GM18519 (cell line): ENCODE measurements around the gene DYNC2I2.
A peak's percentile ranks its signal among the peaks of the same experiment; 100 is the strongest.
"Not testable (repeated sequence)": the region's sequence is repeated elsewhere in the genome, so short reads cannot be mapped to it uniquely, and the experiment has no call there.

ENCODE experiments used
- ATAC-seq: cut with Tn5 transposase; IDR thresholded peaks from one replicate; pipeline ENCODE4 v1.9.1; 2021; ENCODE audit warnings: mild to moderate bottlenecking, moderate library complexity; ENCODE audit not compliant: unreplicated experiment, low FRiP score

The DYNC2I2 gene

DNA sequence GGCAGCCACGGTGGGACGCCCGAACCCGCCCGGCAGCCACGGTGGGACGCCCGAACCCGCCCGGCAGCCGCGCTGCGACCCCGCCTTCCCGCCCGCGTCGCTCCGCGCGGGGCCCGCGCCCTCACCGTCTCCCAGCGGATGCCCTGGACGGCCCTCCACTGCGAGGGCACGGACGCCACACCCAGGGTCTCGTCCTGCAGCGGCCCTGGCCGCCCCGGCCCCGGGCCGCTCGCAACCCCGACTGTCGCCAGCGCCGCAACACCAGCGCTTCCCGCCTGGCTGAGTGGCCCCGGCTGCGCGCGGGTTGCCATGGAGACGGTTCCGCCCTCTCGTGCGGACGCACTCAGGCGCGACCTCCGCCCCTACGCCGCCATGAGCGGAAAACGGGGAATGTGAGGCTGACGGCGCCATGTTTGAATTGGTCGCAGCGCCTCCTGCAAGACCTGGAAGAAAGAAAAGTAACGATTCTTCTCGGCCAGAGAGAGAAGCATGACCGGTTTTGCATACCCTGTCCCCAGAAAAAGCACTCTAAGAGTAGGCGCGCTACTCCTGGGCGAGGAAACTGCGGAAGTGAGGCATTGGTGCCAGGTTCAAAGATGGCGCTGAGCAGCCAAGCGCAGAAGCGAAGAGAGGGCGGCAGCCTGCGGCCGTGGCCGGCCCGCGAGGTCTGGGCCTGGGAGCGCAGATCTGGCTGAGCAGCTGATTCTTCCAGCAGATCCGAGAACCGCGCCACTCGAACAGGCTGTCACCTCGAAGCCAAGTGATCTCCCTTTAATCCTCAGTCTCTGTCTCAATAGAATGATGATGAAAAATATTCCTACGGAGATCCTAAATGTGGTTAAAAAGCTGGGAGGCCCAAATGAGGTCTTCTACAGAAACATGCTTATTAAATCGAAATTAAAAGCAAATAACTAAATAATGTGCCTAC, at the start of gene DYNC2I2:
Gene DYNC2I2, minus strand, starts transcription at position 432 of the 928 bp plus-strand sequence. Its CDS starts 121 bp downstream, at position 311.
- ATAC-seq, result peak; percentile 49

DNA sequence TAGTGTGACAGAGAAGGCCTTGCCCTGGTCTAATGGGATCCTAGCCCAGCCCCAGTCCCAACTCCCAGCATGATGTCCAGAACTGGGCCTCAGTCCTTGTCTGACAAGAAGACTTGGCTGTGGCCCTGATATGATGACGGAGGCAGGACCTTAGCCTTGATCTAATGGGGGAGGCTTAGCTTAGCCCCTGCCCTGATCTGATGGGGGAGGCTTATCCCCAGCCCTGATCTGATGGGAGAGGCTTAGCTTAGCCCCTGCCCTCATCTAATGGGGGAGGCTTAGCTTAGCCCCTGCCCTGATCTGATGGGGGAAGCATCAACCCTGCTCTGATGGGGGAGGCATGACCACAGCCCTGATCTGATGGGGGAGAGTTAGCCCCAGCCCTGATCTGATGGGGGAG, 49.4 kb upstream of the DYNC2I2 start:
- no peak for ATAC-seq

DNA sequence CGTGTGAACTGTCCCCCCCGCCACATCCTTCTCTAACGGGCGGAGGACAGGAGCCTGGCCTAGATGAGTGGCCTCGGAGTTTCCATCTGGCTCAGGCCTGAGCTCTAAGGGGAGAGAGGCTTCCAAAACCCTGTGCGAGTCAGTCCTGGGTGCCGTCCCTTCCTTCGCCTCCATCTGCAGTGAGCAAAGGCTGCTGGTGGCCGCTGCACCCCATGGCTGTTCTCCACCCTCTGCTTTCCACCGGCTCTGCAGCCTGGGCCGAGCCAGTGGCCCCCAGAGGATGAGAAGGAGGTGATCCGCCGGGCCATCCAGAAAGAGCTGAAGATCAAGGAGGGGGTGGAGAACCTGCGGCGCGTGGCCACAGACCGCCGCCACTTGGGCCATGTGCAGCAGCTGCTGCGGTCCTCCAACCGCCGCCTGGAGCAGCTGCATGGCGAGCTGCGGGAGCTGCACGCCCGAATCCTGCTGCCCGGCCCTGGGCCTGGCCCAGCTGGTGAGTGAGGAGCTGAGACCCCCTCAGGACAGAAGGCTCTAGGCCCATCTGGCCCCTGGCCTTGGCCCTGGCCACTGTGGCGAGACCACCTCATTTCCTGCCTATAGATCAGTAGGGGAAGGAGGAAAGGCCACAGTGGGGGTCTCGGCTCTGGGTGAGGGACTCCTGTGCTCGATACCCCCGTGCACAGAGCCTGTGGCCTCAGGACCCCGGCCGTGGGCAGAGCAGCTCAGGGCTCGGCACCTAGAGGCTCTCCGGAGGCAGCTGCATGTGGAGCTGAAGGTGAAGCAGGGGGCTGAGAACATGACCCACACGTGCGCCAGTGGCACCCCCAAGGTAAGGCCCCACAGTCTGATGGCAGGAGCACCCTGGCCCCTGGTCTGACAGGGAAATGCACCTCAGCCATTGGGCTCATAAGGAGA, 48.7 kb upstream of the DYNC2I2 start:
- no peak for ATAC-seq

DNA sequence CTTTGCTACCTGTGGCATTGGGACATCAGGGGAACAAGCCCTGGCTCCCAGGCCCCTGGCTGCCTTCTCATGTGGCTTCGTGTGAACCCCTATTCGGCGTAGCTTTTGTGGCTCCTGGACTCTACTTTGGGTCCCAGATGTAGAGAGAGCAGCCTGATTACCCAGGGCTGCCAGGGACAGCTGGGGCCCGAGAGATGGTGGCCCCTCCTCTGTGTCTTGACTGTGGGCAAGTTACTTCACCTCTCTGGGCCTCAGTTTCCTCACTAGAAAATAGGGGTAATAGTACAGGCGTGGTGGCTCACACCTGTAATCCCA, 47.7 kb upstream of the DYNC2I2 start:
- no peak for ATAC-seq

DNA sequence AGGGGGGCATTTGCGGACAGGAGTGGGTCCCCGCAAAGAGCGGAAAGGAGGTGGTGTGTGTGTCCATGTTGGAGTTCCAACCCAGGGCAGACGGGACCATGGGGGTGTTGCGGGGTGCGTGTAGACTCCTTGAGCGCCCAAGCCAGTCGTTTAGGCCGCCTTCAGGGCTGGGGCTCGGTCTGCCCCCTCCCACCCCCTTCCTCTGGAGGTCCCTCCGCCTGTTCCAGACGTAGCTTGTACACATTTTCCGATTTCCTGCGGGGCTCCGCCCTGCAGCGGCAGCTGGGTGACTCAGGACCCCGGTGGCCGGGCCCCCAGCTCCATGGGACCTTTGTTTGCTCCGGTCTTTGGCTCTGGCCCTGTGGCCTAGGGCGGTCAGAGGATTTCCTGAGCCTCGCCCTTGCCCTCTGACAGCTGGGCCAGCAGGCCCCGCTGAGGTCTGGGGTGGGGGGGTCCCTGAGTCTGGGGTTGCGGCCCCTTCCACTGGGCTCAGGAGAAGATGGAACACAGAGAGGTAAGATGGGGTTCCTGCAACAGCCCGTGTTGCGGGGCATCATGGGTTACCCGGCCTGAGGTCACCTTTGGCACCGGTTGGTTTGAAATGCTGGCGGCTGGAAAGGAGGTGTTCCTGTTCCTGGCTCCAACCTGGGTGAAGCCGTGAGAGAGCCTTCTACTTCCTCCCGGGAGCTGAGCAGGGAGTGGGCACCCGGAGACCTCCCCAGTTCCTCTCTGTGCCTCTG, 47.1 kb upstream of the DYNC2I2 start:
- ATAC-seq, result no peak

DNA sequence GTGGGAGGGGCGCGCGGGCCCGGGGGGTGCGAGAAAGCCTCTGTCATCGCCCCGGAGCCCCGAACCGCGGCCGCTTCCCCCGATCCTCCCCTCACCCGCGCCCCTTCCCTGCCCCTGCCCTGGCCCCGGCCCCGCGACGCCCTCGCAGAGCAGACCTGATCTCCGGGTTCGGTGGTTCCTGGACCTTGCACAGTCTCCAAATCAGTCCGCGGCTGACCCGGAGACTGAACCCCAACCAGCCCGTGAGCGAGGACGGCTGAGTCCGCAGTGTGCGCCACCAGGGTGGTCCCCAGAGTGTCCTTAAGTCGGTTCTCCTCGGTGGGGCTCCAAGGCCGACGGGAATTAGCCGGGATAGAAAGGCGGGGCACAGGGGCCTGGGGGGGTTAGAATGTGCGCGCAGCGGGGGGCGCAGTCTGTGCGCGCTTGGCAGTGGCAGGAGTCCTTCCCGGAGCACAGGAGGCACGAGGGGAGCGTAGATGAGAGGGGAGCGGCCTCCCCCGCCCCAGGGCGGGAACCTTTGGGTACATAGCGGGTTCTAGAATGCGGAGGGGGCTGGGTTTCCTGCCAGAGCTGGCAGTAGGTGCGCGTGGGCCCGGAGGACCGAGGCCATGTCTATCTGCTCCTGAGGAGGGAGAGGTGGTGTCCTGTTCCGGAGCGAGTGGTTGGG, 46.4 kb upstream of the DYNC2I2 start:
- peak; percentile 6 for ATAC-seq

DNA sequence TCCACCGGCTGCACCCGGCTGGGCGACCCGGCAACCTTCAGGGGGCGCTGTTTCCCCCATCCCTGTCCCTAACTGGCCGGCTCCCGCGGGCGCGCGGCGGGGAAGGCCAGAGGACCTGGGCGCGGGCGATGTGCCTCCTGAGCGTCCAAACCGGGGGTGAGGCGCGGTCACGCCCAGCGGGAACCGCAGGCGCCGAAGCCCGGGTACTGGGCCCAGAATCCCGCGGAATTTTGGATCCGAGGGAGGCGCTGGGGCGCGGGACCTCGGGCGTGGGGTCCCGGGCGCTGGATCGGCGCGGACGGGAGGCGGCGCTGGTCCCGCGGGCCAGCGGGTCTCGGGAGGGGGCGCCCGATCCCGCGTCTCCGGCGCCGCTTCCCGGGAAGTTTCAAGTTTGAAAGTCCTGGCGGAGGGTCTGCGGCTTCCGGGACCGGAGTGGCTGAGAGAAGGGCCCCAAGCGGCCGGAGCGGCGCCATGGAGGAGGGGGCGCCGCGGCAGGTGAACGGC, 45.9 kb upstream of the DYNC2I2 start, which contains the start of gene PKN3:
Gene PKN3, plus strand, starts transcription at position 59 of the 504 bp plus-strand sequence. Its CDS starts 413 bp downstream, at position 472.
- ATAC-seq, result peak; percentile 43

DNA sequence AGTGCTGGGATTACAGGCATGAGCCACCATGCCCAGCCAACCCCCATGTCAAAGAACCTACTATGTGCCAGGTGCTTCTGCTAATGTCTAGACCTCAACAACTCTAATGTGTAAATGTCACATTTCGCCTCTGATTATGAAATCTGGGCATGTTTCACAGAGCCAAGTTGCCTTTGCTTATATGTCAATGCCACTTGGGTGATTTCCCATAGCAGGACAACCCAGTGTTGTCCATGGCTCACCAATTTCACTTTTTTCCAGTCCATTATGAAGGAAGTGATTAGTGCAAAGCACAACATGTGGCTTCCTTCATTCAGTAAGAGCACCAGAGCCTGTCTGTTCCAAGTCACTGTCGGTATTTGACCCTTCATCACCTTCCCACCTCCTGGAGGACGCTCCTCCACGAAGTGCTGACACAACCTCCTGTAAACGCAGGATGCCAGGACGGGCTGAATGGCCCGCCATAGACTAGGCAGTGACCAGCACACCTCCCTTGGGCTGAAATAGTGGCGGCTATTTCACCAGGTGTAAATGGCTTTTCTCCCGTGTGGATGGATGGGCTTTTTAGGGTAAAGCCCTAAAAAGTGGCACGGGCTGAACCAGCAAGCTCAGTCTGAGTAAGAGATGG, 44.7 kb upstream of the DYNC2I2 start:
- ATAC-seq, result no peak

DNA sequence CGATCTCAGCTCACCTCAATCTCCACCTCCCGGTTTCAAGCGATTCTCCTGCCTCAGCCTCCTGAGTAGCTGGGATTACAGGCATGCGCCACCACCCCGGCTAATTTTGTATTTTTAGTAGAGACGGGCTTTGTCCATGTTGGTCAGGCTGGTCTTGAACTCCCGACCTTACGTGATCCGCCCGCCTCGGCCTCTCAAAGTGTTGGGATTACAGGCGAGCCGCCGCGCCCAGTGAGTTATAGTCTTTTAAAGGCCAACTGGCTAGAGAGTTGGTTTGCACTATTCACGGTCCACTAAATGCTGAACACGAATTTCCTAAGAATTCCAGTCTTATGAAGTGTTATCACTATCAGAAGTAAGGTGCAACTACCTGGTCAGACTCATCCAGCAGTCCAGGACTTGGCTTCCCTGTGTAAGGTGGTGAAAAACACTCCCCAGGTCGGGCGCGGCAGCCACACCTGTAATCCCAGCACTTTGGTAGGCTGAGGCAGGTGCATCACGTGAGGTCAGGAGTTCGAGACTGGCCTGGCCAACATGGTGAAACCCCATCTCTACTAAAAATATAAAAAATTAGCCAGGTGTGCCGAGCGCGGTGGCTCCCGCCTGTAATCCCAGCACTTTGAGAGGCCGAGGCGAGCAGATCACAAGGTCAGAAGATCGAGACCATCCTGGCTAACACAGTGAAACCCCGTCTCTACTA, 42.6 kb upstream of the DYNC2I2 start:
- ATAC-seq, result not testable (repeated sequence)

DNA sequence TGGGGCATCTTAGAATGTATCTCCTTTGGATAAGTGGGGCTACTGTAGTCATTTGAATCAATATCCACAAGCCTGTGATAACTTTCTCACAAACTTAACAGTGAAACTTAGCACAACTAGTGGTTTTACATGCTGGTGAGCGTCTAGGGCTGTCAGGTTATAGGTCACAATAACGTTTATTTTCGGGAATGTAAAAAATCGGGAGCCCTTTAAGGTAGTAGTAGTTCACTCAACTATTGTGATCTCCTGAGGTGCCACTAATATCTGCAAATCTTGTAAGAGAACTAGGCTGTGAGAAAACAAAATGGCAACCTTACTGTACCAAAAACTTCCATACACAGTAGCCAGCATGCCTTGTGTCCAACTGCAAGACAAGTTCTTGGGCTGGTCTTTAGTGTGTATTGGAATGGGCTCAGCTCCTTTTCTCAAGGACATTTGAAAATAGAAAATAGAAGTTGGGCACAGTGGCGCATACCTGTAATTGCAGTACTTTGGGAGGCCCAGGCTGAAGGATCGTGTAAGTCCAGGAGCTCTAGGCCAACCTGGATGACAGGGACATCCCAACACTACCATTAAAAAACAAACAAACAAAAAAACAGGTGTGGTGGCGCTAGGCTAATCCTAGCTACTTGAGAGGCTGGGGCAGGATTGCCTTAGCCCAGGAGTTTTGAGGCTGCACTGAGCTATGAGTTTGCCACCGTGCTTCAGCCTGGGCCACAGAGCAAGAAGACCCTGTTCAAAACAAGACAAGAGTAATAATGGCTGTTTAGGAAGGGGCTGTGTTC, 40.5 kb upstream of the DYNC2I2 start:
- no peak for ATAC-seq

DNA sequence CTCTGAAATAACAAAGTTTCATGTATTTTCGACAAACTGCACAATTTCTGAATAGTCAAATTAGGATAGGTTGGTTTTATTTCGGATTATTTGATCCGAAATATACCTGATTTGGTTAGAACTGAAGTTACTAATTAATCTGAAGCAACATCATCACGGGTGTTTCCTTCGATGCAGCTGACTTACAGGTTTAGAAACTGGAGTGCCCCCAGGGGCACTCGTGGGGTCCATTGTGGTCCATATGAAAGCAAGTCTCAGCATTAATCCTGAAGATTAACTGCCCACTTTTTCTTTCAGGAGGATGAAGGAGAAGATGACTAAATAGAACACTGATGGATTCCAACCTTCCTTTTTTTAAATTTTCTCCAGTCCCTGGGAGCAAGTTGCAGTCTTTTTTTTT, 37.7 kb upstream of the DYNC2I2 start:
- no peak for ATAC-seq

DNA sequence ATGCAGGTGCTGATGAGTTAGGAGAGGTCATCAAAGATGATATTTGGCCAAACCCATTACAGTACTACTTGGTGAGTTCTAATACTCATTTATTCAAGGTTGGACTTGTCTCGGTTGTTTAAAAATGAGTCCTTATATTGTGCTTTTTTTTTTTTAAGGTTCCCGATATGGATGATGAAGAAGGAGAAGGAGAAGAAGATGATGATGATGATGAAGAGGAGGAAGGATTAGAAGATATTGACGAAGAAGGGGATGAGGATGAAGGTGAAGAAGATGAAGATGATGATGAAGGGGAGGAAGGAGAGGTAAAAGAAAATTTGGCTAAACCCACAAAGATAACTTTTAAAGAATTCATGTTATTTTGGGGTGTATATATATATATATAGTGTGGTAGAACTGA, 37.1 kb upstream of the DYNC2I2 start:
- not testable (repeated sequence) for ATAC-seq

DNA sequence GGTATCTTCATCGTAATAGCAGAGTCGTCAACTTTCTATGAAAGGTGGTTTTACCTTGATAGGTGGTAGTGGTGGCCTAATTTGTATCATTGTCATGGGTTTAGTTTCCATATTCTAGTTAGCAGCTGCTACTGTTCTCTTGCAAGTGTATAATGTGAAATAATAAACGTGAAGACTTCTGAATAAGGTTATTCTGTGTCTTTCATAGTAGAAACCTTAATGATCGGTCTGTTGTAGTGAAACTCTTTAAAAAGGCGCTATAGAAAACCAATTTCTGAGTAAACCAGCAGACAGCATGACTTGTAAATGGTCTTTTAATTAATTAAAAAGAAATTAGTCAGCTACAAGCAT, 34.0 kb upstream of the DYNC2I2 start:
- no peak for ATAC-seq

DNA sequence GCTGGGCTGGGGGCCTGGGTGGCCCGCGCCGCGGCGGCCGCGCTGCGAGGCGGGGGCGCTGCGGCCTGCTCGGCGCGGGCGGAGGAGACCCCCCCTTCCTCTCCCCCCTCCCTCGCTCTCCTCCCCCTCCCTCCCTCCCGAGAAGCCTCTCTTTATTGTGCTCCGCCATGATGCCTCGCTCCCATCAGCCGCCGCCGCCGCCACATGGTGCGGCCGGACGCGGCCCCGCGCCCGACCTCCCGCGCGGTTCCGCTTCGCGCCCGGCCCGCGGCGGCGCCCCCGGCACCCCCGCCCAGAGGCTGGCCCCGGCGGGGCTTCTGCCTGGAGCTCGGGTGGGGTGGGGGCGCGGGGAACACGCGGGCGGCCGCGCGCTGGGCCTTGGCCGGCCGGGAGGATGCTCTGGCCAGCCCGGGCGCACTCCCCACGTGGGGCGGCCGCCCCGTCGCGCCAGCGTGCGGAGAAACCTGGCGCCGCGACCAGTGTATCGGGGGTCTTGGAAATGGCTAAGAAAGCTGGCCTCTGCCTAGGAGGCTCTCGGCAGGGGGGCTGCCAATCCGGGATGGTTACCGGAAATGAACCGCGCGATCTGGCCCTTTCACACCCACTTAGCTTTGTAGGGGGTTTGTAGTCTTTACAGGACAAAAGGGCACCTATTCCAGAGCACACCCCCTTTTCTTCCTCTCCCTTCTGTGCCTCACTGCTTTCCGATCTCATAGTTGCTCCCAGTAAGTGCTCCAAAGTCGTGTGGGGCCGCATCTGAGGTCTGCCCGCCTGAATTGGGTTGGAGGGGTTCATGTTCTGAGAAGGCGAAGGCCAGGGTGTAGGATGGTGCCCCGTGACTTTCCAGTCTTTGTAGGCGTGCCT, 33.4 kb upstream of the DYNC2I2 start:
- ATAC-seq, result no peak

DNA sequence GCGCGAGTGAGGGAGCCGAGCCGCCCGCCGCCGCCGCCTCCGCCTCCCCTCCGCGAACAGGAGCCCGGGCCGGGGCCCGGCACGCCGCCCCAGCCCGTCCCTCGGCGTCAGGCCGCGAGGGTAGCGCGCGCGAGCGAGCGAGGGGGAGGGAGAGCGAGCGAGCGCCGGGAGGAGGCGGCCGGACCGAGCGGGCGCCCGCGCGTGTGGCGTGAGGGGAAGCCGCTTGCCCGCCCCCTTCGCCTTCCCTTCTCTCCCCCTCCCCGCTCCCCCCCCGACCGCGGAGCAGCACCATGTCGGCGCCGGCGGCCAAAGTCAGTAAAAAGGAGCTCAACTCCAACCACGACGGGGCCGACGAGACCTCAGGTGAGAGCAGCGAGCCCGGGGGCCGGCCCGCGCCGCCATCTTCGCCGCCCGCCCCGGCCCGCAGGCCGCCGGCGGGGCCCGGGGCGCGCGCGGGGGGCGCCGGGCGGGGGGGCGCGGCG, 32.7 kb upstream of the DYNC2I2 start:
- no peak for ATAC-seq

DNA sequence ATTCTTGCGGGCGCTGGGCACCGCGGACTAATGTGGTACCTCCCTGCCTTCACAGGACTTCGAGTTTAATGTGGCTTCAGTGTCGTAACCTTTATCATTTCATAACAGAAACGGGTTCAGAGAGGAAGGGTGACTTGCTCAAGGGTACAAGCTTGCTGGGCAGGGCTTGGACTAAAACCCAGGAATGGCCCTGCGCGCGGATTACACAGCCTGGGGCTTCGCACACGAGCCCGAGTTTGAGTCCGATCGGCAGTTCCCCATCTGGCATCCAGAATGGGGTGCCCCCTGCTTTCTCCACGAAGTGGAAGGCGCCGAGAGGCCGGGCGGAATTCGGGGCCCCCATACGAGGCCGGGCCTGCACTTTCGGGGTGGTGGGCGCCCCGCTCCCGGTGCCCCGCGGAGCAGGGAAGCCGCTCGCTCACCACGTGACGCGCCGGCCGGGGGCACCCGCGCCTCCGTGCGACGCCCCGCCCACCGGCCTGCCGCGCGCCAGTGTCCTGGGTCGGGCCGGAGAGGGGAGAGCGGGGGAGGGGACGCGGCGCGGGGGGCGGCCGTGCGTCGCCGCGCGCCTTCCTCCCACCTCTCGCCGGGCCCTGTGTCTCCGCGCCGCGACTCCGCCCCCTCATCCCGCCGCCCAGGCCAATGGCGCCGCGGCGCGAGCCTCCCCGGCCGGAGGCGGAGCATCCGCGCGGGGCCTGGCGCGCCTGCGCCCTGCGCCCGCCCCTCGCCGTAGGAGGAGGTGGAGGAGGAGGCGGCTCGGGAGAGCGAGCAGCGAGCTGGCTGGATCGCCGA, 32.0 kb upstream of the DYNC2I2 start, which contains the start of gene SET:
Gene SET, plus strand, starts transcription at position 722 of the 792 bp plus-strand sequence. CDS start 361 bp downstream, outside the sequence.
- peak; percentile 79 for ATAC-seq
